Endothelial cell of umbilical vein (primary cell): ENCODE measurements around the gene SH3PXD2A. TPM values are rescaled to one million over a fixed set of nuclear protein-coding genes. Genes with fewer than 3 reads are reported as not detected.

Experiments used
- BruUV-seq: library from RNA; stranded (reverse); fragments of 400-500 nt; replicated peaks from 2 replicates; lab custom pipeline; 2021; lab: Mats Ljungman, UMichigan
- CTCF ChIA-PET: fragments of 300-600, 350-600 bp; sonication (Branson Sonifier 250); formaldehyde crosslinking; loops from one replicate; lab custom pipeline; 2021; ENCODE audit warnings: antibody characterized with exemption, inconsistent platforms; lab: Charles Lee
- POLR2A ChIA-PET: fragments of 300-600, 350-600 bp; sonication (Branson Sonifier 250); formaldehyde crosslinking; loops from one replicate; lab custom pipeline; 2021; ENCODE audit warnings: antibody characterized with exemption, inconsistent platforms; lab: Charles Lee
- DNase-seq: peaks from one replicate; pipeline ENCODE4 v3.0.0-alpha.2; 2011; ENCODE audit warnings: low read depth, low spot score
- FAIRE-seq: peaks from 2 replicates; lab custom pipeline; 2011; peaks lifted over from hg19 to GRCh38; lab: Jason Lieb, UNC
- H2AFZ ChIP-seq: 2 replicates; pipeline ENCODE4 v1.6.0; 2012; ENCODE audit warnings: low read depth, low read length, control low read depth, inconsistent platforms
- H3K27ac ChIP-seq: 2 replicates; pipeline ENCODE4 v1.5.1; 2011; ENCODE audit warnings: low read depth, mild to moderate bottlenecking, control low read depth, low read length, moderate library complexity; ENCODE audit not compliant: insufficient read depth
- H3K27me3 ChIP-seq, 2 experiments: 2 replicates each; pipeline versions ENCODE4 v1.6.0 to v1.6.1; 2011; ENCODE audit warnings: low read length in 2 of 2, mixed read lengths in 1 of 2; ENCODE audit not compliant: control insufficient read depth in 2 of 2, insufficient read depth in 2 of 2
- H3K36me3 ChIP-seq, 2 experiments: 2 replicates in 1 of 2; 3 replicates in 1 of 2; pipeline ENCODE4 v1.5.1; 2011; ENCODE audit warnings: low read length in 2 of 2, mild to moderate bottlenecking in 1 of 2, moderate library complexity in 1 of 2; ENCODE audit not compliant: control insufficient read depth in 2 of 2, insufficient read depth in 2 of 2; ENCODE audit errors: extremely low read depth in 1 of 2
- H3K4me1 ChIP-seq: 3 replicates; pipeline ENCODE4 v1.5.1; 2011; ENCODE audit warnings: mild to moderate bottlenecking, low read length; ENCODE audit not compliant: control insufficient read depth, insufficient read depth; ENCODE audit errors: extremely low read depth
- H3K4me2 ChIP-seq: 2 replicates; pipeline ENCODE4 v1.6.1; 2011; ENCODE audit warnings: low read length, control low read depth, mixed read lengths; ENCODE audit not compliant: insufficient read depth
- H3K4me3 ChIP-seq, 3 experiments: fragments of 200-600 bp in 1 of 3; sonication (generic), shearing (Covaris generic) in 1 of 3; replicated peaks in 1 of 3; 2 replicates each; pipeline ENCODE4 v1.5.1; 2011 to 2016; ENCODE audit warnings: control low read depth in 3 of 3, low read length in 3 of 3, mild to moderate bottlenecking in 2 of 3, inconsistent platforms in 1 of 3, low read depth in 1 of 3, moderate library complexity in 1 of 3; ENCODE audit not compliant: insufficient read depth in 1 of 3
- H3K79me2 ChIP-seq: 2 replicates; pipeline ENCODE4 v1.6.0; 2012; ENCODE audit warnings: low read length, inconsistent platforms; ENCODE audit not compliant: control insufficient read depth, insufficient read depth
- H3K9ac ChIP-seq: replicated peaks from 2 replicates; pipeline ENCODE3; 2011; ENCODE audit warnings: low read length, control low read depth; ENCODE audit not compliant: insufficient read depth; ENCODE audit errors: extremely low read depth
- H3K9me1 ChIP-seq: replicated peaks from 3 replicates; pipeline ENCODE4 v1.6.0; 2011; ENCODE audit warnings: mild to moderate bottlenecking, low read length; ENCODE audit not compliant: control insufficient read depth, insufficient read depth; ENCODE audit errors: extremely low read depth
- H3K9me3 ChIP-seq: replicated peaks from 2 replicates; pipeline ENCODE4 v1.5.1; 2012; ENCODE audit warnings: low read length, inconsistent platforms; ENCODE audit not compliant: control insufficient read depth, insufficient read depth
- H4K20me1 ChIP-seq: replicated peaks from 2 replicates; pipeline ENCODE3; 2011; ENCODE audit warnings: mild to moderate bottlenecking, low read length; ENCODE audit not compliant: control insufficient read depth, insufficient read depth; ENCODE audit errors: extremely low read depth
- FOS ChIP-seq: IDR thresholded peaks from 2 replicates; pipeline ENCODE4 v1.6.1; 2011; ENCODE audit warnings: mild to moderate bottlenecking, low read length, moderate library complexity, borderline replicate concordance; ENCODE audit not compliant: insufficient read depth
- GATA2 ChIP-seq: IDR thresholded peaks from 2 replicates; pipeline ENCODE4 v1.7.0; 2011; ENCODE audit warnings: low read depth, mild to moderate bottlenecking, moderate library complexity, mixed read lengths, low read length; ENCODE audit not compliant: insufficient read length, insufficient read depth
- JUN ChIP-seq: IDR thresholded peaks from 2 replicates; pipeline ENCODE4 v1.6.1; 2011; ENCODE audit warnings: borderline replicate concordance, low read depth; ENCODE audit not compliant: insufficient read length, insufficient read depth
- MYC ChIP-seq: IDR thresholded peaks from one replicate; pipeline ENCODE4 v1.6.1; 2011; ENCODE audit warnings: mild to moderate bottlenecking, low read depth, low read length
- POLR2AphosphoS5 ChIP-seq: IDR thresholded peaks from 2 replicates; pipeline ENCODE4 v1.6.1; 2012; ENCODE audit warnings: low read depth, mild to moderate bottlenecking, control low read depth, low read length, moderate library complexity; ENCODE audit not compliant: insufficient read depth
- dilution Hi-C: fragments of 300-500 bp; cut with MboI; formaldehyde crosslinking; loops from one replicate; pipeline ENCODE4 v1.15.0; 2019; ENCODE audit warnings: low sequenced_read_pairs; ENCODE audit not compliant: extremely low pct_ligation_motif_present
- intact Hi-C: fragments of 100-400 bp; cut with micrococcal nuclease; formaldehyde crosslinking; loops from one replicate; pipeline ENCODE4 v1.10.0; 2022
- polyA plus RNA-seq, 4 experiments: library from polyadenylated mRNA; depleted of rRNA in 3 of 4; stranded (reverse) in 3 of 4; unstranded in 1 of 4; fragments of >200 nt; gene quantifications; 2 replicates each; pipeline versions ENCODE4 v1.2.1 to v1.2.3, GENCODE V29; 2011 to 2012; ENCODE audit warnings: missing spikeins in 1 of 4
- total RNA-seq: library from RNA; stranded (reverse); gene quantifications from 2 replicates; pipeline ENCODE4 v1.2.3, GENCODE V29; 2021
- TF ChIP-seq, protein P1 (sequence below): IDR thresholded peaks from 2 replicates; pipeline ENCODE4 v1.6.1; 2011; ENCODE audit not compliant: insufficient read depth, insufficient read length
- TF ChIP-seq, protein P2 (sequence below), 2 donors: IDR thresholded peaks; 1 replicate in 1 of 2; 2 replicates in 1 of 2; pipeline ENCODE4 v1.5.1; 2011; ENCODE audit warnings: low read length in 2 of 2, mild to moderate bottlenecking in 2 of 2, moderate library complexity in 2 of 2, control low read depth in 1 of 2, inconsistent platforms in 1 of 2, low read depth in 1 of 2; ENCODE audit not compliant: insufficient read depth in 1 of 2; ENCODE audit errors: extremely low read depth in 1 of 2

The SH3PXD2A gene
- total and polyA plus RNA-seq, 2 donors (not counting 3 experiments of a cell fraction or from before 2014, with no cell fraction given), result 1.4 to 5.1 TPM

DNA sequence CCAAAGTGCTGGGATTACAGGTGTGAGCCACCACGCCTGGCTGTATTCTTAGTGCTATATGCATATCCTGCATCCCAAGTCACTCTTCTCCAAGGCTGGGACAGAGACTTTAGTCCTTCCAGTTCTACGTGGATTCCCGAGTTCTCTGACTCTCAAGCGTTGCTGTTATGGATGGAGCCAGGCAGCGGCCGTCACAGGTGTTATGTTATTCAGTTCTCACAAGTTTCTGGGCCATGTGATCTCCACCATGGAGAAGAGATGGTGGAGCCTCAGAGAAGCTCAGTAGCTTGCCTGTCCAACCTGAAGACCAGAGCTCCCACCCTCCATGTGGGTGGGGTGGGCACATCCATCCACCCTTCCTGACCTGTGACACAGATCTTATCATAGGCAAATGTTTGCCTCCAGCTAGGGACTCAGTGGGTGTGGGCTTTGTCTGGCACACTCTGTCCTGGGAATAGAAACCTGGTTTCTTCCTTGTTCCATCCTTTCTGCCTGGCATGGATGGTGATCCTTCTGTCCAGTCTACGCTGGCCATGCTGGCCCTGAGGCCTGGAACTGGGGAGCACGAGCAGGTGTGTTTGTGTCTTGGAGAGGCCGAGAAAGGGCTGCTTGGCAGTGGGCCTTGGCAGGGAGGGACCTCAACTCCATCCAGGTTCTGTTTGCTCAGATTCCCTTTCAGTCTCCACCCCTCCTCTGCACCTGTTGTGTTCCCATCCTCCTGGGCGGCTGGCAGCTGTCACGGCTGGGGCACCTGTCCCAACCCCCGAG is 306.6 kb downstream of the SH3PXD2A start:
- no TSS peak for BruUV-seq
- ChIA-PET CTCF (interaction anchor here (0.9 to 1.5 kb wide), 2 partner anchors 9 to 41 kb away, joined by 3 to 4 read pairs; no protein-coding TSS in a partner anchor), POLR2A (no interaction called here)
- Histone ChIP-seq H3K27me3 (peaks cover 0 to 2% of the 10 kb centered on the region in 2 experiments), H3K9ac (no peak overlapping the region), H4K20me1 (no peaks in the 10 kb centered on the region), H2AFZ (no peak overlapping the region), H3K9me1 (no peaks in the 10 kb centered on the region), H3K4me2 (no peak overlapping the region), H3K4me3 (no peak overlapping the region), H3K9me3 (no peaks in the 10 kb centered on the region), H3K36me3 (no peaks in the 10 kb centered on the region), H3K4me1 (no peaks in the 10 kb centered on the region), H3K79me2 (no peaks in the 10 kb centered on the region), H3K27ac (no peak overlapping the region)
- intact Hi-C loops, result no loop called here
- dilution Hi-C loops, result no loop called here
- DNase-seq (no peak), FAIRE-seq (no peak)
- TF ChIP-seq GATA2 (no peak), MYC (no peak), POLR2AphosphoS5 (no peak), JUN (no peak), FOS (no peak)
- TF ChIP-seq, protein P1, sequence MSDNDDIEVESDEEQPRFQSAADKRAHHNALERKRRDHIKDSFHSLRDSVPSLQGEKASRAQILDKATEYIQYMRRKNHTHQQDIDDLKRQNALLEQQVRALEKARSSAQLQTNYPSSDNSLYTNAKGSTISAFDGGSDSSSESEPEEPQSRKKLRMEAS, result no peak
- TF ChIP-seq, protein P2, sequence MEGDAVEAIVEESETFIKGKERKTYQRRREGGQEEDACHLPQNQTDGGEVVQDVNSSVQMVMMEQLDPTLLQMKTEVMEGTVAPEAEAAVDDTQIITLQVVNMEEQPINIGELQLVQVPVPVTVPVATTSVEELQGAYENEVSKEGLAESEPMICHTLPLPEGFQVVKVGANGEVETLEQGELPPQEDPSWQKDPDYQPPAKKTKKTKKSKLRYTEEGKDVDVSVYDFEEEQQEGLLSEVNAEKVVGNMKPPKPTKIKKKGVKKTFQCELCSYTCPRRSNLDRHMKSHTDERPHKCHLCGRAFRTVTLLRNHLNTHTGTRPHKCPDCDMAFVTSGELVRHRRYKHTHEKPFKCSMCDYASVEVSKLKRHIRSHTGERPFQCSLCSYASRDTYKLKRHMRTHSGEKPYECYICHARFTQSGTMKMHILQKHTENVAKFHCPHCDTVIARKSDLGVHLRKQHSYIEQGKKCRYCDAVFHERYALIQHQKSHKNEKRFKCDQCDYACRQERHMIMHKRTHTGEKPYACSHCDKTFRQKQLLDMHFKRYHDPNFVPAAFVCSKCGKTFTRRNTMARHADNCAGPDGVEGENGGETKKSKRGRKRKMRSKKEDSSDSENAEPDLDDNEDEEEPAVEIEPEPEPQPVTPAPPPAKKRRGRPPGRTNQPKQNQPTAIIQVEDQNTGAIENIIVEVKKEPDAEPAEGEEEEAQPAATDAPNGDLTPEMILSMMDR (IDR thresholded peaks at IDR 0.05; ENCODE audit: extremely low read depth in 1 of 2, insufficient read depth in 1 of 2, low read depth in 1 of 2, low read length in 2 of 2), result no peak
